Brain microvascular endothelial cell (primary cell): ENCODE data around the gene CENPA.
A peak's percentile ranks its signal among the peaks of the same experiment; 100 is the strongest.

ENCODE experiments used
- DNase-seq: peaks from one replicate; pipeline ENCODE4 v3.0.0-alpha.2; 2020
- H3K27ac ChIP-seq: fragments of 250-450 bp; sonication (Bioruptor Pico); 2 replicates; pipeline ENCODE4 v1.5.1; 2020; ENCODE audit warnings: mild to moderate bottlenecking, moderate library complexity
- H3K27me3 ChIP-seq: fragments of 250-450 bp; sonication (Bioruptor Pico); replicated peaks from 2 replicates; pipeline ENCODE4 v1.5.1; 2020; ENCODE audit warnings: mild to moderate bottlenecking
- H3K36me3 ChIP-seq: fragments of 250-450 bp; sonication (Bioruptor Pico); replicated peaks from 2 replicates; pipeline ENCODE4 v1.5.1; 2020; ENCODE audit warnings: mild to moderate bottlenecking
- H3K4me3 ChIP-seq: 2 replicates; pipeline ENCODE4 v1.5.1; 2011; ENCODE audit warnings: low read depth, mild to moderate bottlenecking, control low read depth, low read length, moderate library complexity
- CTCF ChIP-seq: IDR thresholded peaks from 2 replicates; pipeline ENCODE4 v1.5.1; 2011; ENCODE audit warnings: low read depth, mild to moderate bottlenecking, moderate library complexity, low read length, control low read depth, inconsistent platforms; ENCODE audit errors: missing control alignments
- in situ Hi-C: cut with HindIII; loops from 2 replicates; pipeline ENCODE4 v1.10.0; 2017; ENCODE audit warnings: low sequenced_read_pairs, low pct_ligation_motif_present

CENPA gene

GRCh38 chr2:26785431-26786206, at the start of gene CENPA:
Gene CENPA (plus strand): TSS chr2:26786056. CDS start chr2:26786197, 141 bp downstream.
- peak; percentile 100 for DNase-seq
- H3K36me3 ChIP-seq = peaks cover 5% of the 10 kb centered on the region
- H3K27me3 ChIP-seq = no peaks in the 10 kb centered on the region
- in situ Hi-C loops = no loop called here
- TF ChIP-seq CTCF = peak; percentile 18
- peak within 1 kb of the TSS; percentile 75 for H3K4me3 ChIP-seq
- peak within 1 kb of the TSS; percentile 58 for H3K27ac ChIP-seq

- Histone ChIP-seq H3K27me3 (peaks cover 2% of the 10 kb centered on the region), H3K27ac (no peak overlapping the region), H3K36me3 (no peaks in the 10 kb centered on the region), H3K4me3 (no peak overlapping the region)
- in situ Hi-C loops = no loop called here
- no peak for DNase-seq
- no peak for TF ChIP-seq CTCF
Measured at GRCh38 chr2:26737221-26737620, 48.6 kb upstream of the CENPA start.

- no peak for DNase-seq
- Histone ChIP-seq H3K27me3 (no peaks in the 10 kb centered on the region), H3K36me3 (no peaks in the 10 kb centered on the region), H3K4me3 (no peak overlapping the region), H3K27ac (no peak overlapping the region)
- in situ Hi-C loops = no loop called here
- TF ChIP-seq CTCF = no peak
Measured at GRCh38 chr2:26738481-26738880, 47.4 kb upstream of the CENPA start.

GRCh38 chr2:26739514-26739913, 46.3 kb upstream of the CENPA start:
- Histone ChIP-seq H3K27ac (no peak overlapping the region), H3K4me3 (no peak overlapping the region), H3K36me3 (no peaks in the 10 kb centered on the region), H3K27me3 (no peaks in the 10 kb centered on the region)
- no peak for DNase-seq
- in situ Hi-C loops = no loop called here
- no peak for TF ChIP-seq CTCF

GRCh38 chr2:26740346-26740745, 45.5 kb upstream of the CENPA start:
- Histone ChIP-seq H3K36me3 (no peaks in the 10 kb centered on the region), H3K27me3 (no peaks in the 10 kb centered on the region), H3K4me3 (no peak overlapping the region), H3K27ac (no peak overlapping the region)
- TF ChIP-seq CTCF = no peak
- DNase-seq = no peak
- in situ Hi-C loops = no loop called here

- Histone ChIP-seq H3K4me3 (no peak overlapping the region), H3K27ac (no peak overlapping the region), H3K36me3 (no peaks in the 10 kb centered on the region), H3K27me3 (no peaks in the 10 kb centered on the region)
- TF ChIP-seq CTCF = no peak
- DNase-seq = no peak
- in situ Hi-C loops = no loop called here
Measured at GRCh38 chr2:26740890-26741302, 45.0 kb upstream of the CENPA start.
